ENCODE results near the gene GRIK4. TPM values are rescaled to one million over a fixed set of nuclear protein-coding genes. Genes with fewer than 3 reads are reported as not detected.

GRIK4 gene
- polyA plus RNA-seq, 1 donor = 0.30 TPM

DNA sequence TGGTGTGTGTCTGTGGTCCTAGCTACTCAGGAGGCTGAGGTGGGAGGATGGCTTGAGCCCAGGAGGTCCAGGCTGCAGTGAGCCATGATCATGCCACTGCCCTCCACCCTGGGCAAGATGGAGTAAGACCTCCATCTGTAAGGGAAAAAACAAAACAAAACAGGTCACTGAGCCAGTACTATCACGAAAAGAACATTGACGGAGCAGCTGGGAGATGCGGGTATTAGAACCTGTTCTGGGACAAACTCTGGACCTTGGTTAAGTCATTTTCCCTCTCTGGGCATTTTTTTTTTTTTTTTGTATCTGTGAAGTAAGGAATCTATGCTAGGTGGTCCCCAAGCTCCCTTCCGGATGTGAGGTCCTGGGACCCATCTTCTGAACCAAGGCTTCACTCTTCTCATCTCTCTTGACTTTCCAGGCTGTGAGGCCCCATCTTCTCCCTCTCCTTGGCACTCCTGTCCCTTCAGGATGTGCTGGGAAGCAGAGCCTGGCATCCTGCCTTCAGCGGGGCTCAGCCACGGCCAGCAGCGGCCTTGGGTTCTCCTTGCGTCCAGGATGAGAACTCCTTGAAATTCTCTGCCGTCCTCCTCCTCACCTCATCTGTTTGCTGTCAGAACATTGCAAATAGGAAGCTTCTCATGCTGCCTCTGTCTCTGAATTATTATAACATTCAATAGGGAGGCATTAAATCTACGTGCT, 130.8 kb downstream of the GRIK4 start:
- no peak for DNase-seq

DNA sequence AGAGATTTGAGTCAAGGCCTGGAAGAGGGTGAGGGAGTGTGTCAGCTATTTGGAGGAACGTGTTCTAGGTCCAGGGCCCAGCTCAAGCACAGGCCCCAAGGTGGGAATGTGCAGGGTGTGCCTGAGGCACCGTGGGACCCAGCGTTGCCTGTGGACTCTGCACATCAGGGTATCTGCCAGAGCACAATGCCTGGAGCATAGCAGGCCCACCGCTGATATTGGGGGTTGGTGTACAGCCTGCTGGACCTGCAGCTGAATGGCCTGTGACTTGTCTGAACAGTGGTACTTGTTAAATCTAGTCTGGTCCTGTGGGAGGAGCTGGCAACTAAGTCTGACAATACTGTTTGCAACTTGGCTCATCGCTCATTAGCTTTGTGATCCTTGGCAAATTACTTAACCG, 131.7 kb downstream of the GRIK4 start:
- no peak for DNase-seq

DNA sequence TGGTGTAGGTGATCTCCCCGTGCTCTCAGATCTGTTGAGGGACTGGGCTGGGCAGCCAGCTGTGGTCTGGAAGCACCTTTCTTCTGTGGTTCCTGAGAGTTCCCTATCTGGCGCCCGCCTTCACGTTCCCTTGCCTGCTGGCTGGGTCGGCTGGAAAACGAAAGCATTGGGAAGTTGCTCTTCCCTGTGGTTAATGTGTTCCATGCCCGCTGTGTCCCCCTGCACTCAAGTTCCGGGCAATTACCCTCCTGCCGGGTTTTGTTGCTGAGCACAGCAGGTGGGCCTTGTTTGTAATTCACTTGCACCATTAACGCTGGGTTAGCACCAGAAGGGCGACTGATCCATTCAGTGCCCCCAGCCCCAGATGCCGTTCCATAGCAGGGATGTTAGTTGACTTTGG, 134.1 kb downstream of the GRIK4 start:
- no peak for DNase-seq

DNA sequence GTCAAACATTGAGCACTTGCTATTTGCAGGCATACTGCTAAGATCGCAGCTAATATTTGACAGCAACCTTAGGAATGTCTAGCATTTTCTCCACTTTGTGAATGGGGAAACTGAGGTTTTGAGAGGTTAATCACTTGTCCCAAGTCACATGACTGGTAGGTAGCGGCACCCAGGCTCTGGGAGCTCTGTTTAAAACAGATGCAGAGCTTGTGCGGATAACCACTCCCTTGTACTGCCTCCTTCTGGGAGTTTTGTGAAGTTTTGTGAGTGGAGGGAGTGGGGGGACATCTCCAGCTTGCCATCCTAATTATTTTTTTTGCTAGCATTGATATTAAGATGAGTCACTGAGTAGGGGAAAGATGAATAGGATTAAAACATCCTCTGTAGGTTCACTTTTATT, 134.7 kb downstream of the GRIK4 start:
- no peak for DNase-seq

DNA sequence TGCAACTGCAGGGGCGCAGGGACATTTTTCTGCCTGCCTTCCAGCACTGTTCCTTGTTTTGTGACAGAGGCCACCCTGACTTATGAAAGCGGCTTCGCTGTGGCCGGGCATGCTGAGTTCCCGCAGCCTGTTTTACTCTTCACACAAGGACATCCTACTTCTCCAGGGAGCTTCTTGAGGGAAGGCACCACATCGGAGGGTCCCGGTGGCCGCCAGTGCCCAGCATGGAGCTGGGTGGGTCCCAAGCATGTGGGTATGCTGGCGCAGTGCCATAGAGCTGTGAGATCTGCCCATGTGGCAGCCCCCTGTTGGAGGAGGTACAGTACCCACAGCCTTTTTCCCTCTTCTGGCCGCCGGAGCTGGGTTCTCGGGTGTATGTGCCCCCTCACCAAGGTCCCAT, 136.1 kb downstream of the GRIK4 start:
- DNase-seq = no peak

DNA sequence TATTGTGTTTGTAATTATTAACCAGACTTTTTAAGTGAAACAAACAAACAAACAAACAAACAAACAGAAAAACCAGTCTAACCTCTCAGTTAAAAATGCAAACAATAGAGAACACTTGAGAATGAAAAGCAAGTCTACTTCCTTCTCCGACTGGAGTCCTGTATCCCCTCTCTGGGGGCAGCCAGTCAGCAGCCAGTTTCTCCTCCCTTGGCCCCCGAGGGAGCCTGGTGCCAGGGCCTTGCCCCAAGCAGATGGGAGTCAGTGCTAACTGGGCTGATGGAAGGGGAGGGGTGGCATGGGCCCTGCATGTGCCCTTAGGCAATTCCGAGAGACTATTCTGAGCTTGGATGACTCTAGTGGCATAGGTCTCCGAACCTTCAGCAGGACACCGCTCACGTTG, 137.2 kb downstream of the GRIK4 start:
- no peak for DNase-seq

DNA sequence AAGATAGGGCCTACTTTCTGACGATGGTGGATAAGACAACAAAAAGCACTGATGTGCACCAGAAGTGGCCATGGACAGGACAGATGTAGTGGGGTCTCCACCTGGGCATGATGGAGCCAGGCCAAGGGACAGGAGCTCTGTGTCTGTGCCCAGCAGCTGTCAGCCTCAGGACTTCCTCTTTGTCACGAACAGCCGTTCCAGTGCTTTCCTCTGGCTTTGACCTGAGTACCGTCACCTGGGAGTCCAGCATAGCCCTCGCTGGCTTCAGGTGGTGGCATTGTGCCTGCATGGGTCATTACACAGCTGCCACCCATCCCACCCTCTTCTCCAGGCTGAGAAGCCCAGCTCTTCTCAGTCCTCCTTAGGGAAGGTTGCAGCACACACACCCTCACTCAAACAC, 137.8 kb downstream of the GRIK4 start:
- DNase-seq = no peak

DNA sequence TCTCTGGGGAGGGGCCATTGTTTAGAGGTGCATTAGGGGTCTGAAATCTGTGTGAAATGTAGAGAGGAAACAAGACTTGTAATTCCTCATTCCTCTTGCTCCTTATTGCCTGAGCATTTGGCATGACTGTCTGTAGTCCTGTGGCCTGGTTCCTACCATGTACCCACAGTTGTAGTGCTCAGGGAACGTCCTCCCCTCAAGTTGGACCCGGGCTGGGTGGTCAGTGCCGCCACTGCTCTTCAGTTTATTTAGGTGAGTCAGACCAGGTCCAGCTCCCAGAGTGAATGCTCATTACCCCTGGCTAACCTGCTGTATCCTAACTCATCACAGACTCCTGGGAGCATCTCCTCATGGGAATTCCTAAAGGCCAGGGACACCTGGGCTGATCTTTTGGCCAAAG, 139.8 kb downstream of the GRIK4 start:
- DNase-seq = no peak

DNA sequence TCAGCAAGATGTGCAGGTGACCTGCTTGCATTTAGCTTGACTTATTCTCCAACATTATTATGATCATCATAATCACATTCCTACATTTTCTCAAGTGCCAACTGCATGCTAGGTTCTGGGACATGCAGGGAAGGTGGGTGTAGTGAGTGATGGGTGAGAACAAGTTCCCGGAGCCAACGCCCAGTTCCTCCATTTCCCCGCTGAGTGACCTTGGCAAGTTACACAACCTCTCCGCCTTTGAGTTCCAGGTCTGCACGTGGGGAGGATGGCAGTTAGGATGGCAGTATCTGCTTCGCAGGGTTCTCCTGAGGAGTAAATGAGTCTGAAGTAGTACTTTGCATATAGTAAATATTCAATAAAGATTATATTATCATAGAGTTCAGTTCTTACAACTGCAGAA, 140.3 kb downstream of the GRIK4 start:
- no peak for DNase-seq

DNA sequence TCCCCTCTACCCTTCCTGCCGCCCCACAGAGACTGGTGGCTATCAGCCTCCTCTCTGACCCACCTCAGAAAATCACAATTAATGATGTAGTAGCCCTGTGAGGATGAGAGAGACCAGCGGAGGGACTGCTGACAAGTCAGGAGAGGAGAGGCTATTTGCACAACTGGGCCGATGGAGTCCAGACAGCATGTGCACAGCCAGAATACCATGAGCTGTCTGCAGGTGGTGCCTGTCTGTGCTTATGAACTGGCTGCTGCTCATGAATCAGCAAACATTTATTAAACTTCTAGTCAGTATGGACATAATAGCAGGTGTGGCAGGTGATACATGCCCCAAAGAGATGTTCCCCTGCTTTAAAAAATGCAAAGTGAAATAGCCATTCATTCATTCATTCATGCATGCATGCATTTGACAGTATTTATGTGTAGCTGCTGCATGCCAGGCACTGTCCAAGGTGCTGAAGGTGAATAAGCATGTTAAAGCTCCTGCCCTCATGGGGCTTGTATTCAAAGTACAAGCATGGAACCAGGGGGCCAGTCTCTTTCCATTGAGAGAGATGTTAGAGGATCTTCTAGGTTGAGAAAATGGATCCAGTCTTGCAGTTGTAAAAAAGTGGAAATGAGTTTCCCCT, 141.3 kb downstream of the GRIK4 start:
- no peak for DNase-seq

DNA sequence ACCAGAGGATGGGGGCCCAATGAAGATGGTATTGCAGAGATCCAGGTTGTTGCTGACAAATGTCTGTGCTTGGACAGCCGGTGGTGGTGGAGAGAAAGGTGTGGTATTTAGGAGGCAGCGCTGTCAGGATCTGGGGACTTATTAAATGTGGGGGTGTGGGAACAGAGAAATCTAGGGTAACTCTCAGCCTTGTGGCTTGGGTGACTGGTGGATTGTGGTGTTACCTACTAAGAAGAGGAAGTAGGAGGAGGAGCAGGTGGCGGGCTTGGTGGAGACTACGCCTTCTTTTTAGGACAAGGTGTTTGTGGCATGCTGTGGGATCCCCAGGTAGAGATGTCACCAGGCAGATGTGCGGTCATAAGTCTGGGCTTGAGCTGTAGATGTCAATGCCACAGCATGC, 144.0 kb downstream of the GRIK4 start:
- DNase-seq = no peak

DNA sequence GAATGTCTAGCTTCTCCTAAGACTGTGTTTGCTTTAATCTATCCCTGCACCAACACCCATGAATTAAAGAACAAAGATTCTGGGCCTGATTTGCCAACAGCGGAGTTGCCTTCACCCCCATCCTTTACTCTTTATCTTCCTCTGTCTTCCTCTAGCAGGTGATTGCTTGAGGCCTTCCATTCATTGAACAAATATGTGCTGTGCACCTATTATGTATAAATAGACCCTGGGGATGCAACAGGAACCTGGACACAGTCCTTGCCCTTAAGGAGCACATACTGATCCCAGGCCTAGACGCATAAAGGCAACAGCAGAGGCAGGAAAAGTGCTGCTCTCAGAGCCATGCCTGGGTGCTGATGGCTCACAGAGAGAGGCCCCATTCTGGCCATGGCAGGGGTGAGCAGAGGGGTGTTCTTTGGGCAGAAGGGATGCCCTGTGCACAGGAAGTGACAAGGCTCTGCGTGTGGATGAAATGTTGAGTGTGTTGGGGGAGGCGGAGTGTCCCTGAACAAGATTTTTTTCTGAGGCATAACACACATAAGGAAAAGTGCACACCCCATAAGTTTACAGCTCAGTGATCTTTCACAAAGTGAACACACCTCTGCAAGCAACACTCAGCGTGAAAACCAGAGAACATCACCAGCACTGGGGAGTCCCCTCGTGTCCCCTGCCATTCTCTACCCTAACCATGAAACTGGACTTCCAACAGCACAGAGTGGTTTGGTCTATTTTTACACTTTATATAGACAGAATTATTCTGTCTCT, 145.9 kb downstream of the GRIK4 start:
- DNase-seq = no peak

DNA sequence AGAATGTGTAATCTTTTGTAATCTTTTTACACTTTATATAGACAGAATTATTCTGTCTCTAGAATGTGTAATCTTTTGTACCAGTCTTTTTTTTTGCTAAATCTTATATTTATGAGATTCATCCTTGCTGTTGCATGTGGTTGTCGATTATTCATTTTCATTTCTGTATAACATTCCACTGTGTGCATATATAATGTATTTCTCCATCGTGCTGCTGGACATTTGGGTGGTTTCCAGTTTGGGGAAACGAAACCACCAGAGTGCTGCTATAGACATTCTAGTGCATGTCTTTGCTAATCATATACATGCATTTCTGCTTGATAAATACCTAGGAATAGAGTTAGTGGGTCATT, 146.5 kb downstream of the GRIK4 start:
- no peak for DNase-seq

DNA sequence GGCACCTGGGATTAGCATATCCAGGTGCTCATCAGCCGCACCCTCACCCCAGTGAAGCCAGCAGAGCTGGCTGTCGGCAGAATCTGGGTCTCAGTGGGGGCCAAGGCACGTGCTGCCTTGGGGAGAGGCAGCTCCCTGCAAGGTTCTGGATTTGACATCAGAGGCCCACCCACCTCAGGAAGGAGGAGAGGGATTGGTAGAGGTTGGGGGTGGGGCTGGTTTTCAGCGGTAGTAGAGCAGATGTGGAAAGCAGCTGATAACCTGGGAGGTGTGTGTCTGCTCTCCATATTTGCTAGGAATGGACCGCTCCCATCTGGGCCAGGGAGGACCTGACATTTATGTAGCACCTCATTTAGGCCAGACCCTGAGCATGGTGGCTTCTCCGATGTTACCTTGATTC, 147.5 kb downstream of the GRIK4 start:
- DNase-seq = no peak

DNA sequence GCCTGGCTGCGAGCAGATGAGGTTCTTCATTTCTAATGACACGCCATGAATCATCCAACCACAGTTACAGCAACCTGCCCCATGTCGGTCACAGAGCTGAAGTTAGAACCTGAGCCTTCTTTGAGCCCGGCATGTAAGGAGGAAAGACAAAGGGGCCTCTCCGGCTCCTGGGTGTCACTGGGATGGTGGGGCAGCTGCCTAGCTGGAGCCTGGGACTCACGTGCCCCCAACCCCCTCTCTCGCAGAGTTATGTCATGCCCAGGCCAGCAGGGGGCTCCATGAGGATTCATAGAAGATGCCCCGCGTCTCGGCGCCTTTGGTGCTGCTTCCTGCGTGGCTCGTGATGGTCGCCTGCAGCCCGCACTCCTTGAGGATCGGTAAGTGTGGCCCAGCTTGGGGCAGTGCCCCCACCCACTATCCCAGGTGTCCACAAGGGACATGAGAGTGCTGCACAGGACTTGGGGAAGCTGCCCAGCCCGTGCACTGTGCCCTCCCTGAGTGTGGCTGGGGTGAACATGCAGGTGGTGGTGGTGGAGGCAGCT, 148.5 kb downstream of the GRIK4 start:
- DNase-seq = no peak

DNA sequence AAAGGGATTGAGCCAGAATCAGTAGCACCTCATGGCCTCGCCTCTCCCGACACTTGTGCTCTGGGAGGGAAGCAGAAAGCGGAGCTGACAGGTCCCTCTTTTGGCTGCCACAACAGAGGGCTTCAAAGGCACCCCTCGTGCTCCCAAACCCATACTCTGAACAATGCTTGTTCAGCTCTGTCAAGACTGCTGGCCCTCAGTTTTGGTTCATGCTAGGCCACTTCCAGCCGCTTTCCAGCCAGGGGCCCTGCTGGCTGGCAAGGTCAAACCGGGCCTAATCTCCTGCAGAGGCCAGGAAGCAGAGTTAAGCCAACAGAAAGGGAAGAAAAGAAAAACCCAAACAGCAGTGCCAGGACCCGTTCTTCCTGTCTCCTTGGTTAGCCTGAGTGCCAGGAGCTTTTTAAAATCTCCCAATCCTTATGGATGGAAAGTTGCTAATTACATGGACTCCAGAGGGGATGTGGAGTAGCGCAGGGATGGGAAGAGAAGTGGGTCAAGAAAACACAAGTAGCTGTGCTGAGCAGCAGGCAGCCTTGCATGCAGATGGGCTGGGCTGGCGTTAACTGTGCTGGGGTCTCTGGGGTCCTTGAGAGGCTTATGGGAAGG, 150.6 kb downstream of the GRIK4 start:
- no peak for DNase-seq

DNA sequence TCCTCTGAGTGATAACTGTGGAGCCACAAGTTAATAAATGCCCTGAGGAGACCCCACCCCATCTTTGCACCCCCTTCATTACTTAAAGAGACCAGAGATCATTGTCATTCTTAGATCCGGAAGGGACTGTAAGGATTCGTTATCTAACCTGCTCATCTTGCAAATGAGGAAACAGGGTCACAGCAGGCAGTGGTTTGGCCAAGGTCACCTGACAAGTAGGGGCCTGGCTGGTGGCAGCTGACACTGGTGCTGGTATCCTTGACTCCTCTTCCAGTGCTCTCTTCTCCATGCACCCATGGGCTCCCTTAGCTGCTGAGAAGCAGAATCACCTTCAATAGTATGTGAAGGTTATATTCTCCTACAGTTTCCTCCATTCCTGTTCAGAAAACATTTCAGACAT, 151.6 kb downstream of the GRIK4 start:
- DNase-seq = no peak

DNA sequence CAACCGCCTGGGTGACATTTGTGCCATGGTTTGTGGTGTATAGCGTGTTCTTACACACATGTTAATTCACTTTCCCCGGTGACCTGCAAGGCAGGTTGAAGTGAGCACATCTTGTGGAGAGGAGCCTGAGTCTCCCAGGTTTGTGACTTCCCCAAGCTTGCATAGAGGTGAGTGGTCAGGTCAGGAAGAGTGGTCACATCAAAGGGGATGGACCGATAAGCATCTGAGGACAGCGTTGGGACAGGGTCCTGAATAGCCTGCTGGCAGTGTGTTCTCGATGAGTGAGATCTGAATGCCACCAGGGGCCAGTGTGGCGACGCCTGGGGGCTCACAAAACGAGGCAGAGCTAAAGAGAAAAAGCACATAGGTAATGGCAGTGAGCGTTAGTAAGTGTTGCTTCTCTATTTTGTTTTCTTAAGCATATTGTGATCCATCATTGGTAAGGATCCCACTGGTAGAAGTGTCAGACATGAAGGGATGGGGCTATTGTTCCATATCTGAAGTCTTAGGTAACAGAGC, 154.6 kb downstream of the GRIK4 start:
- no peak for DNase-seq

DNA sequence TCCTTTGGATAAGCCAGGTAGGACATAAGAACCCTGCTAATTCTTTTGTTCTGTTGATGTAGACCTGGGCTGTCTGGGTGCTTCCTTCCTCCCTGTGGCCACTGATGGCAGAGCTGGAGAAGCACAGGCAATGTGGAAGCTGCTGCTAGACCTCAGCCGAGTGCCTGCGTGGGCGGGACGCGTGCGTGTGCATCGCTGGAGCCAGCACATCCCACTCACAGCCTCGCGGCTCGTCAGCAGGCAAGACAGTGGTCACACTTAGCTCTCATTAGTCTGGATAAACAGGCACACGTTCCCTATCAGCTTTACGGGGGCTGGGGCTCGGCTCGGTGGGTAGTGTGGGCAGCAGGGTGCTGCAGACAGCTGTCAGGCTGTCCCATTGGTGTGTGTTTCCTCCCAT, 155.7 kb downstream of the GRIK4 start:
- no peak for DNase-seq

DNA sequence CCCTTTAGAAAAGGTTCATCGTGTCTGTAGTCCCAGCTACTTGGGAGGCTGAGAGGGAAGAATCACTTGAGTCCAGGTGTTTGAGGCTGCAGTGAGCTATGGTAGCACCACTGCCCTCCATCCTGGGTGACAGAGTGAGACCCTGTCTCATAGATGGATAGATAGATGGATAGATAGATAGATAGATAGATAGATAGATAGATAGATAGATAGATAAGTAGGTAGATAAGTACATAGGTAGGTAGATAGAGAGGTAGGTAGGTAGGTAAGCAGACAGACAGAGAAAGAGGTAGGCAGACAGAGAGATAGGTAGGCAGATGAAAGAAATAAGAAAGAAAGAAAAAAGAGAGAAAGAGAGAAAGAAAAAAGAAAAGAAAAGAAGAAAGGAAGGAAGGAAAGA, 156.4 kb downstream of the GRIK4 start:
- no peak for DNase-seq

DNA sequence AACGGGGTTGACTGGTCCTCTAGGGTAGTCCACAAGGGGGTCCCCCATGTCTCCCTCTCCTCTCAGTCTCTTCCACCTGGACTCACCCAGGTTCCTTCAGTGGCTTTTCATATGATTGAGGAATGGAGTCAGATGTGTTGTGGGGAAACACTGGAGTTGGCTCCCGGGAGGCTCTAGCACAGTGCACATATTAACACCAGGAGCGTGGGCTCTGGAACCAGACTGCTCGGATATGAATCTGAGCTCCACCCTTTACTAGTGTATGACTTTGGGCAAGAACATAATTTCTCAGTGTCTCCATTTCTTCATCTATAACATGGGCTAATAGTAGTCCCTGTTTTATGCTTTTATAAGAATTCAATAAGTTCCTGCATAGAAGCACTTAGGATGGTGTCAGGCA, 157.0 kb downstream of the GRIK4 start:
- no peak for DNase-seq

DNA sequence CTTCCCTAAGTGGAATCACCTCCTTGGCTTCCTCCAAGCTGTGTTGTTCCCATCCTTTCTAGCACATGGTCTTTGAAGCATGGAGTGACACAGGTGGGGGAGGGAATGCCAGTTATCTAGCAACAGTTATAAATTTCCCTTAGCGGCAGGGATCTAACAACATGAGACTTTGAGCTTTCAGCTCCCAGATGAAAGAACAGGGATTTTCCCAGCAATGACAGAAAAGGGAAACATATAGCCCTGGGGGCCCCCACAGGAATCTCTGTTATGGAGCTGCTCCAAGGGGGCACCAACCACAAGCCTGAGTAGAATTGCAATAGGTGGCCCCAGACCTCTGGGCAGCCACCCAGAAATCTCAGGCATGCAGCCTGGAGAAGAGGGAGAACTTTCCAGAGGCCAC, 163.0 kb downstream of the GRIK4 start:
- no peak for DNase-seq

DNA sequence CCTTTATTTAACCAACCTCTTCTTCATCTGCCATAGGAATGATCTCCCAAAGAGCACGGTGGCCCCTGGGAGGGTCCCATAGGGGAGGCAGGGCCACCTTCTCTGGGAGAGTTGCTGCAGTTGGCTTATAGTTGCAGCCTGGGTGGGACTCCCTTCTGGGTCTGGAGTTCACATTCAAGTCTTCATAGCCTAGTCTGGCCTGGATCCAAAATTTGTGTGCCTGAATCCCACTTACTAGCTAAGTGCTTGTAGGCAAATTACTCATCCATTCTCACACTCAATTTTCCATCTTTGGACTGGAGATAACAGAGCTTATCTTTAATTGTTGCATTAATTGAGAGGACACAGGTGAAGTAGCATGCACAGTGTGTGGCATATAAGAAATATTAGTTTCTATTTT, 163.6 kb downstream of the GRIK4 start:
- DNase-seq = no peak
